ENCODE data around the gene ZNF302.
"Not testable (repeated sequence)": the region's sequence is repeated elsewhere in the genome, so short reads cannot be mapped to it uniquely, and the experiment has no call there.

The ZNF302 gene

GRCh38 chr19:34673590-34673989 is 3.9 kb upstream of the ZNF302 start:
- DNase-seq = no peak

GRCh38 chr19:34675250-34675649 is 2.2 kb upstream of the ZNF302 start:
- no peak for DNase-seq

- DNase-seq = no peak
These were observed 1.6 kb upstream of the ZNF302 start for GRCh38 chr19:34675919-34676318.

DNA sequence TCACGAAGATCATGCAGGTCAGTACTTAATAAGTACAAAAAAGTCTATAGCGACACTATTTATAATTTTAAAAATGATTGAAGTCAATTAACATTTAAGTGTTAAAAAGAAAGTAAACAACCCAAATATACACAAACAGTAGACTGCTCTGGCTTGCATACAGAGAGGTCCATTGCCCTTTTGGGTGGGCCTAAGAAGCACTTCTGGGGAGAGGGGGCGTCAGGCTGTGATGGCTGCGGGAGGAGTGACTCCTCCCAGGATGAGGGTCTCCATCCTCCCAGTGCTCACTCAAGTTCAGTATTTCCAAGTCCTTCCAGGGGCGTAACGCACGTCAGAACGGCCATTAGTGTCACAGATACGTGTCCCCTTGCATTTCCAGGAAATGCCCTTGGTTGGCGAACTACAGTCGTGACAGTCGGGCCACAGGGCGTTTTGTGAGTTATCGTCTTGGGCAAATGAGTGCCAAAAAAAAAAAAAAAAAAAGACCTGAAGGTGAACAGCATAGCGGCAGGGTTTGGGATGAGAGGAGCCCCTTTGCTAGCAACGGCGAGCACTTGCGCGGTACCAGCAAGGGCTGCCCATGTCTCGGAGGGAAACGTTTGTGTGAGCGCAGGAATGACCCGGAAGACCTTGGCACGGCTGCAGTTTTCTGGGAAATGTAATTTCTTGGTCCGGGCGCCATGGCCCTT is 637 bp upstream of the ZNF302 start, which contains the start of gene SCGB2B2:
SCGB2B2 (minus strand) TSS at position 463 of the 689 bp plus-strand sequence. CDS start 82,596 bp downstream, outside the sequence.
- no peak for DNase-seq

DNA sequence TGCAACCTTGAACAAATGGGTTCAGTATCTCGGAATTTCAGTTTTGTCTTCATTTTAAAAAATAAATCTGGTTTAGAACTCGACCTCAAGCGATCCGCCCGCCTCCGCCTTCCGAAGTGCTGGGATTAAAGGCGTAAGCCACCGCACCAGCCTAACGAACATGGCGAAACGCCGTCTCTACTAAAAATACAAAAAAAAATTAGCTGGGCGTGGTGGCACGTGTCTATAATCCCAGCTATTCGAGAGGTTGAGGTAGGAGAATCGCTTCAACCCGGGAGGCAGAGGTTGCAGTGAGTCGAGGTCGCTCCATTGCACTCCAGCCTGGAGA is 571 bp downstream of the ZNF302 start:
- DNase-seq = no peak

GRCh38 chr19:34678421-34678820 is 943 bp downstream of the ZNF302 start:
- no peak for DNase-seq

GRCh38 chr19:34681478-34681877 is 4.0 kb downstream of the ZNF302 start:
- DNase-seq = no peak

DNA sequence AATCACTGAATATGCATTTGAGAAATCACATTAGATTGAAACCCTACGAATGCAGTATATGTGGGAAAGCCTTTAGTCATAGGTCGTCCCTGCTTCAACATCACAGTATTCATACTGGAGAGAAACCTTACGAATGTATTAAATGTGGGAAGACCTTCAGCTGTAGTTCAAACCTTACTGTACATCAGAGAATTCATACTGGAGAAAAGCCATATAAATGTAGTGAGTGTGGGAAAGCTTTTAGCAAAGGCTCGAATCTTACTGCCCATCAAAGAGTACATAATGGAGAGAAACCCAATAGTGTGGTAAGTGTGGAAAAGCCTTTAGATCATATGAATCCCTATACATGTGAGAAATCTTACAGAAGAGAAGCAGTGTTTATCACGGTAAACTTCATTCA is 7.8 kb downstream of the ZNF302 start:
- DNase-seq = not testable (repeated sequence)

- no peak for DNase-seq
These were observed 9.0 kb downstream of the ZNF302 start for GRCh38 chr19:34686455-34686854.

DNA sequence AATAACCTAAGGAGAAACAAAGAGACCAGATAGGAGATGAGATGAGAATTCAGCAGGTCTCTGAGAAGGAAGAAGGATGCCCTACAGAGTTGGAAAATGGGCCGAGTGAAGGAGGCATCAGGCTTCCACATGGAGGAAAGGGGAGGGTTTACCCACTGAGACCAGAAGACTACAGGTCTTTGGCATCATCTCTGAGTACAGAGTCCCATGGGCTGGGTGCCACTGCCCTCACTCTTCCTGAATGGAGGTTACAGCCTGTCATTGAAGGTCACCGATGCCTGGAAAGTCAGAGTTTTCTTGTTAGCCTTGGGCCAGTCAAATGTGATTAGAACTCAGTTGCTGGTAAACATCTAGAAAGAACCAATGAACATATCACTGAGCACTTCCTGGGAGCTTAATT is 9.9 kb downstream of the ZNF302 start:
- no peak for DNase-seq

GRCh38 chr19:34688592-34688991 is 11.1 kb downstream of the ZNF302 start:
- no peak for DNase-seq

DNA sequence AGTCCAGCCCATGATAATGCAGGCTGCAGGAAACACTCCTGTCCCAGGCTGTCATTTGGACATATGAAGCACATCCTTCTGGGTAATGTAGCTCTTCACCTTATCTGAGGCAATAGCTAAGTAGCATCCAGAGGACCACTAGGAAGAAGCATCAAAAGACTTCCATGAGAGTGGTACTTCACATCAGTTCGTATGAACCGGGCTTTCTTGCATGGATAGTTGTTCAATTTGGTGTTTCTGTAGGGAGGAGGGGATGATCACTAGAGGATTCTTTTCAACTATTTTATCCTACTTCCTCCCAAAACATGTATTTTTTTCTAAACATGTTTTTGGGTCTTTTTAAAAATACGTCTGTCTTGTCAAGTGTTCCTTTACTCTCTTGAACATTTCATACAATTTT is 12.9 kb downstream of the ZNF302 start:
- DNase-seq = no peak

DNA sequence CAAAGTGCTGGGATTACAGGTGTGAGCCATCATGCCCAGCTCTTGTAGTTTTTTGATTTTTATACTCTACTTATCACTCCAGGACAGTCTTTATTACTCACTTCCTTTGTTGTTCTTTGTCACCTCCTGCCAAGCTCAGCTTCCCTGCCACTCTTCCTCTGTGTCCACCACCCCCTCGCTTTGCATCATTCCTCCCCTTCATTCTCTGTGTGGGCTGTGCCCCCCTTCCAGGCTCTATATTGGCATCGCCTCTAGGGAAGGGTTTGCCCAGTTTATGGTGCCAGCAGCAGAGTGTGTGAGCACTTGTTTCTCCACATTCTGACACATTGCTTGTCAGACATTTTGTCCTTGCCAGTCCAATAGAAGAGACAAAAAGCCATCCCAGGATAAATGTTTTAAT is 15.1 kb downstream of the ZNF302 start:
- no peak for DNase-seq

- DNase-seq = no peak
These were observed 30.2 kb downstream of the ZNF302 start for GRCh38 chr19:34707661-34708060.

- DNase-seq = no peak
These were observed 34.4 kb downstream of the ZNF302 start for GRCh38 chr19:34711890-34712289.

DNA sequence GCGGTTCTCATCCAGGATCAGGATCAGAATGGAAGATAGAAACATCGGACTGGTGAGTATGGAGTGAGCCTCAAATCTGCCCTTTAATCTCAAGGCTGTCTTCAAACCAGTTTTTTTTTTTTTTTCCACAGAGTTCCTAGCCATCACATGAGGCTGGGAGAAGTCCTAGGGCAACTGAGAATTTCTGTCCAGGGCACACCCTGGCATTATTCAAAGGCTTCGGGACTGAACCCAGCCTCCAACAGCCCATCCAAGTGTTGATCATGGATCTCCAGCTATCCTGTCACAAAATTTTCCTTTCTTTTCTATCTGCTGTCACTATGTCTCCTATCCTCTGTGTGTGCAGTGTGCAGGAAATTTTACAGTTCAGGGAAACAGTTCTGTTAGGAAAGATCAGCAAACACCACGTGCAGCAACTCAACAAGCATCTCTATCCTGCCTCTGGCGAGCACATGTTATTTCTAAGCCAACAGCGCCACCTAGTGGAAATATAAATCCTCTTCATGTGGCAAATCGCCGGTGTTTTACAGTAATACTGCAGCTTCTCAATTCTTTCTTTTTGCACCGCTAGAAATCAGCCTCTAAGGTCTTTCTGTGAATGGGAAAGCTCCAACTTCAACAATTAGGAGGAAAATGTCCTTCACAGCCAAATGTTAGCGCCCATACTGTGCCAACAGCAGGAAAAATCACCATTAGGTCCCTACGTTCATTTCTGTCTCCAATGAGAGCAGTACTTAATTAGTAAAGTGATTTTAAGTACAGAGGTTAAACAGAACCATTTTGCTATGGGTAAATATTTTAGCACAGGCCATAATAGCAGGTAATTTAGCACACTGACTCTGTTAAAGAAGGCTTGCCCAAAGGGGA is 35.1 kb downstream of the ZNF302 start:
- DNase-seq = no peak

GRCh38 chr19:34713262-34713637 is 35.8 kb downstream of the ZNF302 start:
- DNase-seq = no peak

DNA sequence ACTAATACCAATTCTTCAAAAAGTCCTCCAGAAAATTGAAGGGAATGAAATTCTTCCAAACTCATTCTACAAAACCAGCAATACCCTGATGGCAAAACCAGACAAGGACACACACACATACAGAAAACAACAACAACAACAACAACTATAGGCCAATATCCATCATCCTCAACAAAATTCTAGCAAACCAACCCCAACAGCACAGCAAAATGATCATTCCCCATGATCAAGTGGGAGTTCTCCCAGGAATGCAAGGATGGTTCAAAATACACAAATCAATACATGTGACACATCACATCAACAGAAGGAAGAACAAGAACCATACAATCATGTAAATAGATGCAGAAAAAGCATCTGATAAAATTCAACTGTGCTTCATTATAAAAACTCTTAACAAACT is 37.9 kb downstream of the ZNF302 start:
- no peak for DNase-seq

DNA sequence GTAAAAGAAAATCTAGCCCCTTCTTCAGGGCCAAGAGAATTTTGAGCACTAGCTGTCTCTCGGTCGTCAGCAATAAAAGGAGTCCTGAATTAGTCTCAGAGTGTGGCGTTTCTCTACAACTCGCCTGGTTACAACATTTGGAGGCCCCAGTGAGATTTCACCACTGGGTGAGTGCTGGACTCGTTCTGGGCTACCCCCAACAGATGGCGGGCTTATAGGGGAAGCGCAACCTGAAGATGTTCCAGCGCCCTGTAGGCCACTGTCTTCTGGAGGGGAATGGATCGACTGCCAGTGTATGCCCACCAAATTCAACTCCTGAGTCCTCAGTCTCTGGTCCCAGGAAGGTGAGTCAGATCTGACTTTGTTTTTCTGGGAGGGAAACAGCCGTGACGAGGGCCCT is 44.9 kb downstream of the ZNF302 start:
- no peak for DNase-seq

DNA sequence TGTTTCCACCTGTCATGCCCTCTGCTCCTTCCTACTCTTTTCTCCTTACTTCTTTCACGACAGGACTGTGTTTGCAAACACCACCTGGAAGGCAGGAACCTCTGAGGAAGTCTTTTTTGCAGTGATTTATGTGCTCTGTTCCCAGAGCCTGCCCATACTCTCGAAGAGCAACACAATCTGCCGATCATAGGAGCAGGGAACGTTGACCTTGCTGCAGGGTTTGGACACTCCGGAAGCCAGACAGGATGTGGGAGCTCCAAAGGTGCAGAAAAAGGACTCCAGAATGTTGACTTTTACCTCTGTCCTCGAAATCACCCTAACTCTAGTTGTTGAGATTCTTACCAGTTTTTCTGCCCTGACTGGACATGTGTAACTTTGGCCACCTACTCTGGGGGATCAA is 47.9 kb downstream of the ZNF302 start:
- DNase-seq = no peak

DNA sequence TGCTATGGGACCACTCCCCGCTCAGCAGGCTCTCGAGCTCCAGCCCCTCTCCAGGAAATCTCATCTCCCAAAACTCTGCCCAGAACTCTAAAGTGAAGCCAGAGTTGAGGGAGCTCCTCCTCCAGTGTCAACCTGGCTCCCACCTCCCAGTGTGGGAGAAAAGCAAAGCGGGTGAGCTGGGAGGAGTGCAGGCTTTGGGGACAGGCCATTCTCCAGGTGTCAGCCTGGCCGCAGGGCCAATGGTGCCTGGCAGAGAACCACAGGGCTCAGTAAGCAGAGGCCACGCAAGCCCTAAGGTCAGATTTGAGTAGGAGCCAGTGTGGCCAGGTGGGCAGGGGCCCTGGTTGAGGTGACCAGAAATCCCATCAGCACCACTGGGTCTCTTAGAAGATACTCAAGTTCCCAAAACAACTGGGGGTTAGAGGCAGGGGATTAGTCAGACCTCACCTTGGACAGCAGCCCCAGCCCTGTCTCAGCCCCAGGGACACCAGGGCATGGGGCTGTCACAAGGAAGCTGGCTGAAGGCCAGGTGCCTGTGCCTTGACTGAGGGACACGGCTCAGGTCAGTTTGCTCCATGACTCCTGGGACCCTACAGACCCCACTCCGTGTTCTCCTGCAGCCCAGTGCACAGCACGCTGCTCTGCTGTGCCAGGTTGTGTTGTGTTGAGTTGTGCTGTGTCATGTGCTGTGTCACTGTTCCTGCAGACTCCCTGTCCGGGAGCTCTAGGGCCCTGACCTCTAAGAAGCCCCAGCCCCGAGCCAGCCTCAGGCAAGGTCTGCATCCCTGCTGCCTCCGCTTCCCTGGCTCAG is 53.7 kb downstream of the ZNF302 start:
- no peak for DNase-seq

GRCh38 chr19:34731964-34732363 is 54.5 kb downstream of the ZNF302 start:
- DNase-seq = no peak

DNA sequence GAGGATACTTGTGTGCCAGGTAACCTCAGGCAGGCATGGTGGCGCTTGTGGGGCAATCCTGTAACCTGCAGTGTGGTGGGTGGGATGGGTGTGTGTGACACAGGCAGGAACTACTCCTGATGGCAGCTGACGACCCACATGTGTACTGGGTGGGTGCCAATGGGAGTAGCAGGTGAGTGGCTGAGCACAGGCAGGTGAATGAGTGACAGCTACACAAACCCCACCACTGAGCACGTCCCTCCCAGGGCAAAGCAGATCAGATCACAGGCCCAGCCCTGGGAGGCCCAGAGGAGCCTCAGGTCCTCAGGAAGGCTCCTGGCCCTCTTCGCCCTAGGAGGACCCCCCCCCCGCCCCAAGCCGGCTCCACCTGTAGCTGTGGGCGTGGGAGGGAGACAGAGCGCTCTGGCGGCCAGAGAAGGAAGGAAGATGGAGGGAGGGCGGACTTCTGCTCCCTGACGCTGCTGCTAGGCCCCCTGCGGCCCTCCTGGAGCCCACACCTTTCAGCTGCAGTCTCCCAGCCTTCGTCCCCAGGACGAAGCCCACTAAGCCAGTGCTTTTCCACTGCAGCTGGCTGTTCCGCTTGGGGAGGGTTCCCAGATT is 55.2 kb downstream of the ZNF302 start:
- no peak for DNase-seq
